Transverse colon (tissue), 3 donors: Measurements from ENCODE around the gene PRKAR1B.

Experiments used
- CTCF ChIP-seq, 5 experiments: fragments of 200-600 bp in 3 of 5; fragments of 450-650 bp in 2 of 5; sonication (generic) in 3 of 5; IDR thresholded peaks; 1 replicate in 2 of 5; 2 replicates in 3 of 5; pipeline ENCODE4 v1.5.1; 2016 to 2017; ENCODE audit warnings: antibody characterized with exemption in 5 of 5, inconsistent platforms in 3 of 5, mild to moderate bottlenecking in 2 of 5, moderate library complexity in 1 of 5
- POLR2A ChIP-seq: fragments of 450-650 bp; IDR thresholded peaks from one replicate; pipeline ENCODE4 v1.6.1; 2016; ENCODE audit warnings: antibody characterized with exemption, mild to moderate bottlenecking, moderate library complexity

- TF ChIP-seq CTCF (IDR thresholded peaks at IDR 0.05) = no peak
- no peak for TF ChIP-seq POLR2A
Measured at GRCh38 chr7:528451-528850, 198.6 kb downstream of the PRKAR1B start.
